Neuron (in vitro differentiated cells): Measurements from ENCODE around the gene CIRBP.

ENCODE experiments used
- H2AFZ ChIP-seq: one replicate; pipeline ENCODE4 v1.6.1; 2013; ENCODE audit warnings: low read depth, mild to moderate bottlenecking, inconsistent platforms, low read length, moderate library complexity
- H3K27me3 ChIP-seq: one replicate; pipeline ENCODE4 v1.6.1; 2013; ENCODE audit warnings: low read length; ENCODE audit not compliant: insufficient read depth
- H3K36me3 ChIP-seq: one replicate; pipeline ENCODE4 v1.6.1; 2013; ENCODE audit warnings: low read length; ENCODE audit not compliant: insufficient read depth
- H3K4me1 ChIP-seq: one replicate; pipeline ENCODE4 v1.6.1; 2013; ENCODE audit warnings: low read length; ENCODE audit not compliant: insufficient read depth
- H3K4me3 ChIP-seq: 2 replicates; pipeline ENCODE4 v1.5.1; 2013; ENCODE audit warnings: mild to moderate bottlenecking, low read length, moderate library complexity
- H3K9me3 ChIP-seq: one replicate; pipeline ENCODE4 v1.6.1; 2013; ENCODE audit warnings: low read length

Gene CIRBP

DNA sequence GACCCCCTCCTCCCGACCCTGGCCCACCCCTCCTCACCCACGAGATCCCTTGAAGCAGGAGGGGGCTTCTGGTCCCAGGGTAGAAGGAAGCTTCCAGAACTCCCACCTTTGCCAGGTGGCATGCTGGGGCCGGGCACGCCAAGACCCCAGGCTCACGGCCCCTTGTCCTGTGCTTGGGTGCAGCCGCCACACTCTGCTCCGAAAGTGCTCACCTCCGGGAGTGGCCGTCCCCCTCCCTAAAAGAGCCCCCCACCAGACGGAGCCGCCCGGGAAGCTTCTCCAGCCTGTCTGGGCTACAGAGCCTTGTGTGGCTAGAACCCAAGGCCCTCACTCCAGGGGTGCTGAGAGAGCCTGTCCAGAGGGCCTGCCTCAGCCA, 14.8 kb downstream of the CIRBP start:
- H3K36me3 ChIP-seq, result peaks cover 6% of the 10 kb centered on the region
- no peaks in the 10 kb centered on the region for H3K9me3 ChIP-seq
- H3K4me1 ChIP-seq, result peaks cover 37% of the 10 kb centered on the region
- no peak overlapping the region for H3K4me3 ChIP-seq
- no peaks in the 10 kb centered on the region for H3K27me3 ChIP-seq
- no peak overlapping the region for H2AFZ ChIP-seq

GRCh38 chr19:1284293-1284978, 15.3 kb downstream of the CIRBP start:
- no peak overlapping the region for H2AFZ ChIP-seq
- no peaks in the 10 kb centered on the region for H3K27me3 ChIP-seq
- no peaks in the 10 kb centered on the region for H3K9me3 ChIP-seq
- peaks cover under 1% of the 10 kb centered on the region for H3K36me3 ChIP-seq
- peaks cover 37% of the 10 kb centered on the region for H3K4me1 ChIP-seq
- H3K4me3 ChIP-seq, result no peak overlapping the region

GRCh38 chr19:1284979-1285736, 16.0 kb downstream of the CIRBP start:
- no peaks in the 10 kb centered on the region for H3K36me3 ChIP-seq
- no peaks in the 10 kb centered on the region for H3K9me3 ChIP-seq
- H3K27me3 ChIP-seq, result no peaks in the 10 kb centered on the region
- peak overlapping the region; percentile 18 for H3K4me3 ChIP-seq
- peaks cover 37% of the 10 kb centered on the region for H3K4me1 ChIP-seq
- H2AFZ ChIP-seq, result no peak overlapping the region

- Histone ChIP-seq H3K4me1 (peaks cover 37% of the 10 kb centered on the region), H3K9me3 (no peaks in the 10 kb centered on the region), H3K4me3 (peak within 1 kb of the TSS; percentile 60), H3K27me3 (no peaks in the 10 kb centered on the region), H2AFZ (no peak within 1 kb of the TSS), H3K36me3 (no peaks in the 10 kb centered on the region)
Observed at GRCh38 chr19:1285737-1286360, 16.7 kb downstream of the CIRBP start, which contains the start of gene EFNA2. TSS of gene EFNA2 (plus strand) at chr19:1285873. CDS start at chr19:1286169, 296 bp downstream.

DNA sequence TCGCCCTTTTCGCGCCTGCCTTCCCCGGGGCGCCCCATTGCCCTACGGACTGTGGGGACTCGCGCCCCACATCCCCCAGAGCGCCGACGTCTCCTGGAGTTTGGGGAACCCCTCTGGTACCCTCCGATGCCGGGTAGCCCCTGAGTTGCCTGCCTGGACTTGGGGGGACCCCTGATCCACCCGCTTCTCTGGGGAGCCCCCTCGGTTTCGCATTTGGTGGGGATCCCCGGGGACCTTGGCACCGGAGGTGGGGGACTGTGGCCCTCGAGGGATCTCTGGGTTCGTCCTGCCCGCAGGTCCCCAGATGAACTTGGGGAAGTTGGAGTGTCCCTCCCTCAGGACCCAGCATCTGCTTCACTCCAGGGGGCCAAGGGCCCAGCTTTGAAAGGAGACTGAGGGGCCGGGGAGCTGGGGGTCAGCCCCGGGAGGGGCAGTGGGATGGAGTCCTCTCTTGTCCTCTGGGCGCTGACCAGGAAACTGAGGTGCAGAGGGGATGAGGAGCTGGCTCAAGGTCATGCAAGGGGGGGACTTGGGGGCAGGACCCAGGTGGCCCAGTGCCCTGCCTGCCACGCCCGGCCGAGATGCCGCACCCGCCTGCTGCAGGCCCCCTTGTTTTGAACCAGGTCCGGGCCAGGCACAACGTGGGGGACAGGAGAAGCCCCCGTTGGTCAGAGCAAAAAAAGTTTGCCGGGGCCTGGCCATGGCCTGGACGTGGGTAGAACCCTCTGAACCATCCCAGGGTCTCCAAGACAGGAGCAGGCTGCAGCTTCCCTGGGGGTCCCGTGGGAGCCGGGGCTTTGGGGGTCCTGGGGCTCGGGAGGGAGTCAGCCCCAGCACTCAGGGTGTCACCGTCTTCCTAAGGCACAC, 17.6 kb downstream of the CIRBP start:
- Histone ChIP-seq H3K9me3 (no peaks in the 10 kb centered on the region), H3K4me1 (peaks cover 37% of the 10 kb centered on the region), H3K4me3 (peak overlapping the region; percentile 60), H2AFZ (no peak overlapping the region), H3K27me3 (no peaks in the 10 kb centered on the region), H3K36me3 (no peaks in the 10 kb centered on the region)

- Histone ChIP-seq H3K9me3 (no peaks in the 10 kb centered on the region), H3K27me3 (no peaks in the 10 kb centered on the region), H3K4me3 (peak overlapping the region; percentile 60)
Observed at GRCh38 chr19:1287354-1288225, 18.5 kb downstream of the CIRBP start.

DNA sequence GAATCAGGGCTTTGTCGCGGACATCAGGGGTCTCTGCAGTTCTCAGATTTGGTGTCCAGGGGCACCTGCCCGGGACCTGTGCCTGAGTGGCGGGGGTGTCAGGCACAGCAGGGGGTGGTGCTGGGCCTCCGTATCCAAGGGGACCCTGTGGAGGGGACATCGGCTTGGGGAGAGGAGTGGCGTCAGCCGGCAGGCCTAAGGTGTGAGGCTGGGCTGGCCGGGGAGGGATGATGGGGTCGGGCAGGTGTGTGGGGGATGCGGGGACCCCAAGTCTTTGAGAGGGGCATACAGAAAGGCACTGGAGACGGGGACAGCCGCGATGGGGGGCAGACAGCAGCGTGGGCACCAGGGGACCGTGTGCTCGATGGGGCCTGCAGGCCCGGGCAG, 19.1 kb downstream of the CIRBP start:
- no peaks in the 10 kb centered on the region for H3K9me3 ChIP-seq
- H3K4me1 ChIP-seq, result peaks cover 33% of the 10 kb centered on the region
- H3K27me3 ChIP-seq, result no peaks in the 10 kb centered on the region
- no peak overlapping the region for H2AFZ ChIP-seq
- H3K36me3 ChIP-seq, result no peaks in the 10 kb centered on the region
- H3K4me3 ChIP-seq, result no peak overlapping the region

More at GRCh38 chr19:1287354-1288225, 18.5 kb downstream of the CIRBP start:
- Histone ChIP-seq H2AFZ (no peak overlapping the region), H3K4me1 (peaks cover 37% of the 10 kb centered on the region), H3K36me3 (no peaks in the 10 kb centered on the region)

DNA sequence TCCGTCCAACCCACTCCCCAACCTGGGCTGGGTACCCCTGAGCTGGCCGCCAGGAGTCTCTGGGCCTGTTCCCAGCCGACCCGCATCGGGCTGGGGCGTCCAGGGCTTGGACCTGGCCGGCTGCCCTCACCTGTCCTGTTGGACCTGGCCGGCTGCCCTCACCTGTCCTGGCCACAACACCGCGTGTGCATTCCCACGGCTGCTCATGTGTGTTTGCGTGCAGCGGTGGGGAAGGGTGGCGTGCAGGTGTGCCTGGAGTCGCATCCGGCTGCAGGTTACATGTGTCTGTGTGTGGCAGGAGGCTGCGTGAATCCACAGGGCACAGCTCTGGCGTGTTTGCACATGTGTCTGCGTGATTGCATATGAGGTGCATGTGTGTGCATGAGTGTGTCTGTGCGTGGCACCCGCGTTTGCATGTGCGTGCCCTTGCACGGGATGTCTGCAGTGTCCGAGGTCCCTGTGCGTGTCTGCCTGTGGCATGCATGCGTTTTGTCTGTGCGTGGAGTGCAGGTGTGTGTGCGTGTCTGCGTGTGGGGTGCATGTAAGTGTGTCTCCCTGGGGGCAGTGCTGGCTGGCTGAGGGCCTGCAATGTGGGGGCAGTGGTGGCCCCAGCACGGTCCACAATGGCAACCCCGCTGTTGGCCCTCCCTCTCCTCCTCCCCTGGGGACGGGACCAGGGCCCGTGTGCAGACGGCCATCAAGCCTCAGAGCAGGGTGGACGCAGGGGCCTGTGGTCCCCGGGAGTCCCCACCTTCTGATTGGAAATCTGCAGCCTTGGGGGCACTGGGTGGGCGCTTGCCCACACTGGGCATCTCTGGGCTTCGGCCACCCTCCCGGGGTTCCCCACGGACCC, 19.9 kb downstream of the CIRBP start:
- no peaks in the 10 kb centered on the region for H3K36me3 ChIP-seq
- no peak overlapping the region for H3K4me3 ChIP-seq
- H3K4me1 ChIP-seq, result peaks cover 25% of the 10 kb centered on the region
- no peaks in the 10 kb centered on the region for H3K27me3 ChIP-seq
- H2AFZ ChIP-seq, result no peak overlapping the region
- no peaks in the 10 kb centered on the region for H3K9me3 ChIP-seq

GRCh38 chr19:1289686-1290025, 20.5 kb downstream of the CIRBP start:
- Histone ChIP-seq H3K4me3 (no peak overlapping the region), H3K9me3 (no peaks in the 10 kb centered on the region), H3K36me3 (no peaks in the 10 kb centered on the region), H2AFZ (no peak overlapping the region), H3K27me3 (no peaks in the 10 kb centered on the region), H3K4me1 (peaks cover 21% of the 10 kb centered on the region)

DNA sequence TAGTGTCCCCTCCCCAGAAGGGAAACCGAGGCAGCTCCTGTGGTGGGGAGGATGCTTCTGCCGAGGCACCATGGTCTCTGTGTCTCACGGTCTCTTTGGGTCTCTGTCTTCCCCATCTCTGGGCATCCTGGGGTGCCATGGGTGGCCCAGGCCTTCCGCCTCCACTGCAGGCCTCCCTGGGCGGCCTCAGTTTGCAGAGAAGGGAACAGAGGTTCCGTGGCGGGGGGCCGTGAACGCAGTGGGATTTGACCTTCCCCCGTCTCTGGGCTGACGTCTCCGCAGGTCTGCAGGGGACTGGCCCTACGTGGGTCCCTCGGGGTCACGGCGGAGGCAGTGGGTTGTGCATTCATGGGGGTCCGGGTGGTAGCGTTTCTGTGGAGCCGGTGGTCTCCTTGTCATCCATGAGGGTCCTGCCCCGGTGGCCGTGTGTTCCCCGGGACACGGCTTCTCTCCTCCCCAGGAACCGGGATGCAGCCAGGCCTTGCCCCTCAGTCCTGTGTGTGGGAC, 21.1 kb downstream of the CIRBP start:
- H3K27me3 ChIP-seq, result no peaks in the 10 kb centered on the region
- H3K4me3 ChIP-seq, result no peak overlapping the region
- H2AFZ ChIP-seq, result no peak overlapping the region
- H3K4me1 ChIP-seq, result peaks cover 19% of the 10 kb centered on the region
- no peaks in the 10 kb centered on the region for H3K9me3 ChIP-seq
- no peaks in the 10 kb centered on the region for H3K36me3 ChIP-seq
